ENCODE measurements around the gene TTBK2.

GRCh38 chr15:42716626-42717025 lies 204.0 kb downstream of the TTBK2 start:
- no peak for TF ChIP-seq CTCF (IDR thresholded peaks at IDR 0.05)
- no peak for TF ChIP-seq SIN3A (IDR thresholded peaks at IDR 0.05; ENCODE audit: borderline replicate concordance, low read depth, low read length)
- no peak for TF ChIP-seq CHD2 (IDR thresholded peaks at IDR 0.05; ENCODE audit: low read length, partially characterized antibody)
- no peak for TF ChIP-seq FOXM1 (IDR thresholded peaks at IDR 0.05; ENCODE audit: low read depth)
- no peak for TF ChIP-seq POLR2AphosphoS5 (IDR thresholded peaks at IDR 0.05; ENCODE audit: low read depth, low read length)
- no peak for TF ChIP-seq YY1 (IDR thresholded peaks at IDR 0.05; ENCODE audit: low read depth)
- TF ChIP-seq TCF12 (IDR thresholded peaks at IDR 0.05) = no peak
- TF ChIP-seq SMC3 (IDR thresholded peaks at IDR 0.05; ENCODE audit: low read depth, low read length) = no peak
- no peak for TF ChIP-seq FOXJ3 (CRISPR knock-in tag; IDR thresholded peaks at IDR 0.05)
- no peak for TF ChIP-seq GATA2 (CRISPR knock-in tag; IDR thresholded peaks at IDR 0.05)
- TF ChIP-seq USF2 (IDR thresholded peaks at IDR 0.05; ENCODE audit: borderline replicate concordance, low read depth, low read length) = no peak
- no peak for TF ChIP-seq EP300 (IDR thresholded peaks at IDR 0.05; ENCODE audit: borderline replicate concordance in 1 of 2, low read depth in 1 of 2, low read length in 1 of 2)

All from SK-N-SH (cell line).